Stimulated activated CD4-positive, alpha-beta T cell treated with anti-CD3 and anti-CD28 coated beads, Interleukin-15, amount 100 ng/mL, for 24 hours (primary cell): ENCODE measurements around the gene OXNAD1.

ENCODE experiments used
- DNase-seq: peaks from one replicate; pipeline ENCODE4 v3.0.0-alpha.2; 2020

OXNAD1 gene

GRCh38 chr3:16284633-16285032, 19.6 kb downstream of the OXNAD1 start:
- no peak for DNase-seq

- peak; percentile 79 for DNase-seq
These were observed 21.1 kb downstream of the OXNAD1 start for GRCh38 chr3:16286161-16286560.

- DNase-seq, result no peak
These were observed 21.9 kb downstream of the OXNAD1 start for GRCh38 chr3:16286751-16287543.

GRCh38 chr3:16288664-16289063, 23.7 kb downstream of the OXNAD1 start:
- no peak for DNase-seq

GRCh38 chr3:16289144-16289889, 24.3 kb downstream of the OXNAD1 start:
- no peak for DNase-seq

GRCh38 chr3:16290007-16290826, 25.2 kb downstream of the OXNAD1 start:
- DNase-seq, result peak; percentile 59

- no peak for DNase-seq
These were observed 25.8 kb downstream of the OXNAD1 start for GRCh38 chr3:16290827-16291196.

GRCh38 chr3:16294844-16295243, 29.8 kb downstream of the OXNAD1 start:
- no peak for DNase-seq

- DNase-seq, result no peak
These were observed 30.4 kb downstream of the OXNAD1 start for GRCh38 chr3:16295298-16295890.

- DNase-seq, result no peak
These were observed 33.2 kb downstream of the OXNAD1 start for GRCh38 chr3:16297997-16298885.

- no peak for DNase-seq
These were observed 33.9 kb downstream of the OXNAD1 start for GRCh38 chr3:16298891-16299290.

- no peak for DNase-seq
These were observed 34.7 kb downstream of the OXNAD1 start for GRCh38 chr3:16299746-16300145.

GRCh38 chr3:16300307-16300706, 35.3 kb downstream of the OXNAD1 start:
- DNase-seq, result no peak

- DNase-seq, result no peak
These were observed 35.9 kb downstream of the OXNAD1 start for GRCh38 chr3:16300881-16301359.

- DNase-seq, result no peak
These were observed 36.5 kb downstream of the OXNAD1 start for GRCh38 chr3:16301507-16301906.

- DNase-seq, result no peak
These were observed 37.1 kb downstream of the OXNAD1 start for GRCh38 chr3:16302082-16302631.

- DNase-seq, result no peak
These were observed 38.1 kb downstream of the OXNAD1 start for GRCh38 chr3:16303037-16303575.

GRCh38 chr3:16304061-16305010, 39.3 kb downstream of the OXNAD1 start:
- DNase-seq, result no peak

- DNase-seq, result peak; percentile 63
These were observed 40.1 kb downstream of the OXNAD1 start for GRCh38 chr3:16305111-16305541.
